HG02840 (cell line): ENCODE measurements around the gene MRPS27.

Source experiments
- ATAC-seq: cut with Tn5 transposase; IDR thresholded peaks from one replicate; pipeline ENCODE4 v1.9.1; 2021; ENCODE audit warnings: mild to moderate bottlenecking, moderate library complexity, moderate number of reproducible peaks; ENCODE audit not compliant: unreplicated experiment, low FRiP score

The MRPS27 gene

GRCh38 chr5:72292411-72292810, 27.6 kb downstream of the MRPS27 start:
- no peak for ATAC-seq

- ATAC-seq: no peak
Observed at GRCh38 chr5:72291601-72292000, 28.4 kb downstream of the MRPS27 start.

- no peak for ATAC-seq
Observed at GRCh38 chr5:72290356-72291133, 29.5 kb downstream of the MRPS27 start.

GRCh38 chr5:72288924-72289323, 31.1 kb downstream of the MRPS27 start:
- ATAC-seq: no peak

- ATAC-seq: no peak
Observed at GRCh38 chr5:72286798-72287197, 33.2 kb downstream of the MRPS27 start.

GRCh38 chr5:72285424-72285821, 34.6 kb downstream of the MRPS27 start:
- no peak for ATAC-seq

GRCh38 chr5:72284559-72285423, 35.2 kb downstream of the MRPS27 start:
- ATAC-seq: no peak

- ATAC-seq: no peak
Observed at GRCh38 chr5:72283358-72283757, 36.7 kb downstream of the MRPS27 start.

GRCh38 chr5:72282878-72283277, 37.2 kb downstream of the MRPS27 start:
- no peak for ATAC-seq

GRCh38 chr5:72281764-72282499, 38.1 kb downstream of the MRPS27 start:
- no peak for ATAC-seq

- ATAC-seq: no peak
Observed at GRCh38 chr5:72281430-72281763, 38.6 kb downstream of the MRPS27 start.

- ATAC-seq: no peak
Observed at GRCh38 chr5:72280581-72281069, 39.4 kb downstream of the MRPS27 start.

GRCh38 chr5:72276219-72276752, 43.8 kb downstream of the MRPS27 start:
- ATAC-seq: no peak

GRCh38 chr5:72273547-72273946, 46.5 kb downstream of the MRPS27 start:
- ATAC-seq: no peak

- no peak for ATAC-seq
Observed at GRCh38 chr5:72272398-72272797, 47.6 kb downstream of the MRPS27 start.

GRCh38 chr5:72271702-72272101, 48.3 kb downstream of the MRPS27 start:
- no peak for ATAC-seq

- no peak for ATAC-seq
Observed at GRCh38 chr5:72270037-72270436, 50.0 kb downstream of the MRPS27 start.

- ATAC-seq: no peak
Observed at GRCh38 chr5:72269411-72269780, 50.6 kb downstream of the MRPS27 start.

GRCh38 chr5:72268753-72269410, 51.2 kb downstream of the MRPS27 start:
- no peak for ATAC-seq

GRCh38 chr5:72268260-72268659, 51.8 kb downstream of the MRPS27 start:
- no peak for ATAC-seq
